ENCODE results near the gene GMCL2.
"Not testable (repeated sequence)": the region's sequence is repeated elsewhere in the genome, so short reads cannot be mapped to it uniquely, and the experiment has no call there.

DNA sequence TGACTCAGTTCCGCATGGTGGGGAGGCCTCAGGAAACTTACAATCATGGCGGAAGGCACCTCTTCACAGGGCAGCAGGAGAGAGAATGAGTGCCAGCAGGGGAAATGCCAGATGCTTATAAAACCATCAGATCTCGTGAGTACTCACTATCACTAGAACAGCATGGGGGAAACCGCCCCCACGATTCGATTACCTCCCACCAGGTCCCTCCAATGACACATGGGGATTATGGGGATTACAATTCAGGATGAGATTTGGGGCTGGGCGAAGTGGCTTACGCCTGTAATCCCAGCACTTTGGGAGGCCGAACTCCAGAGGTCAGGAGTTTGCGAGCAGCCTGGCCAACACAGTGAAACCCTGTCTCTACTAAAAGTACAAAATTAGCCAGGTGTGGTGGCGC, 11.0 kb upstream of the GMCL2 start:
- TF ChIP-seq, protein P1, sequence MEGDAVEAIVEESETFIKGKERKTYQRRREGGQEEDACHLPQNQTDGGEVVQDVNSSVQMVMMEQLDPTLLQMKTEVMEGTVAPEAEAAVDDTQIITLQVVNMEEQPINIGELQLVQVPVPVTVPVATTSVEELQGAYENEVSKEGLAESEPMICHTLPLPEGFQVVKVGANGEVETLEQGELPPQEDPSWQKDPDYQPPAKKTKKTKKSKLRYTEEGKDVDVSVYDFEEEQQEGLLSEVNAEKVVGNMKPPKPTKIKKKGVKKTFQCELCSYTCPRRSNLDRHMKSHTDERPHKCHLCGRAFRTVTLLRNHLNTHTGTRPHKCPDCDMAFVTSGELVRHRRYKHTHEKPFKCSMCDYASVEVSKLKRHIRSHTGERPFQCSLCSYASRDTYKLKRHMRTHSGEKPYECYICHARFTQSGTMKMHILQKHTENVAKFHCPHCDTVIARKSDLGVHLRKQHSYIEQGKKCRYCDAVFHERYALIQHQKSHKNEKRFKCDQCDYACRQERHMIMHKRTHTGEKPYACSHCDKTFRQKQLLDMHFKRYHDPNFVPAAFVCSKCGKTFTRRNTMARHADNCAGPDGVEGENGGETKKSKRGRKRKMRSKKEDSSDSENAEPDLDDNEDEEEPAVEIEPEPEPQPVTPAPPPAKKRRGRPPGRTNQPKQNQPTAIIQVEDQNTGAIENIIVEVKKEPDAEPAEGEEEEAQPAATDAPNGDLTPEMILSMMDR (IDR thresholded peaks at IDR 0.05; ENCODE audit: borderline replicate concordance, extremely low read depth, low read length, poor library complexity, severe bottlenecking), result not testable (repeated sequence)
- TF ChIP-seq EZH2 (IDR thresholded peaks at IDR 0.05; ENCODE audit: borderline replicate concordance, low read depth, low read length, severe bottlenecking), result not testable (repeated sequence)
